Lung (tissue), 12 donors: Measurements from ENCODE around the gene ARID5B. TPM values are rescaled to one million over a fixed set of nuclear protein-coding genes. Genes with fewer than 3 reads are reported as not detected.

ENCODE experiments used
- ATAC-seq: fragments of 200-7000 bp; cut with Tn5 transposase; one replicate; pipeline ENCODE4 v1.9.1; 2020; ENCODE audit warnings: moderate number of reproducible peaks; ENCODE audit not compliant: insufficient read depth, low FRiP score
- DNase-seq, 3 donors: peaks; one replicate each; pipeline ENCODE4 v3.0.0-alpha.2; 2013 to 2017
- H3K27ac ChIP-seq, 2 donors: one replicate each; pipeline ENCODE4 v1.5.1; 2013; ENCODE audit warnings: mild to moderate bottlenecking in 2 of 2, moderate library complexity in 2 of 2, control low read depth in 1 of 2, inconsistent platforms in 1 of 2, low read depth in 1 of 2, low read length in 1 of 2
- H3K27me3 ChIP-seq, 3 donors: one replicate each; pipeline ENCODE4 v1.5.1; 2013; ENCODE audit warnings: low read length in 2 of 3; ENCODE audit not compliant: control insufficient read depth in 3 of 3, insufficient read depth in 3 of 3
- H3K36me3 ChIP-seq, 4 donors: one replicate each; pipeline ENCODE4 v1.5.1; 2013; ENCODE audit warnings: low read length in 4 of 4, mild to moderate bottlenecking in 1 of 4, moderate library complexity in 1 of 4; ENCODE audit not compliant: control insufficient read depth in 4 of 4, insufficient read depth in 4 of 4
- H3K4me1 ChIP-seq, 5 donors: one replicate each; pipeline ENCODE4 v1.5.1; 2013; ENCODE audit warnings: low read length in 5 of 5, mild to moderate bottlenecking in 2 of 5, moderate library complexity in 1 of 5; ENCODE audit not compliant: control insufficient read depth in 5 of 5, insufficient read depth in 5 of 5
- H3K4me3 ChIP-seq: one replicate; pipeline ENCODE4 v1.5.1; 2013; ENCODE audit warnings: mild to moderate bottlenecking, control low read depth, moderate library complexity
- H3K9ac ChIP-seq, 2 donors: one replicate each; pipeline ENCODE4 v1.5.1; 2013; ENCODE audit warnings: low read length in 2 of 2, control low read depth in 1 of 2; ENCODE audit not compliant: insufficient read depth in 1 of 2
- H3K9me3 ChIP-seq, 4 donors: one replicate each; pipeline ENCODE4 v1.5.1; 2013; ENCODE audit warnings: low read length in 3 of 4, mild to moderate bottlenecking in 1 of 4, moderate library complexity in 1 of 4; ENCODE audit not compliant: control insufficient read depth in 4 of 4, insufficient read depth in 3 of 4
- WGBS, 2 donors: extraction: QIAGEN DNeasy Blood & Tissue Kit; methylation state at CpG; one replicate each; pipeline ENCODE4 v1.1.7; 2013; 5-methylcytosine and 5-hydroxymethylcytosine counted together
- polyA plus RNA-seq, 2 donors: library from polyadenylated mRNA; stranded (reverse); fragments of 200-250 nt; gene quantifications; one replicate each; pipeline ENCODE4 v1.2.1, GENCODE V29; 2013
- total RNA-seq, 2 donors: library from RNA; depleted of rRNA in 1 of 2; stranded (reverse); fragments of >200 nt in 1 of 2; gene quantifications; one replicate each; pipeline ENCODE4 v1.2.1, GENCODE V29; 2014 to 2021
- TF ChIP-seq, protein P1 (sequence below): IDR thresholded peaks from 2 replicates; pipeline ENCODE4 v1.5.1; 2012; ENCODE audit warnings: mild to moderate bottlenecking; ENCODE audit errors: control extremely low read depth, extremely low read depth
- donor health status: control.
- donor health status: control.
- donor health status: Bipolar disorder and iron deficiency.
- donor health status: healthy.
- donor health status: DM: yes; HTN: yes; CAD: no.

Gene ARID5B
- total and polyA plus RNA-seq, 4 donors, result 7.8 to 95.3 (median 22.0) TPM

DNA sequence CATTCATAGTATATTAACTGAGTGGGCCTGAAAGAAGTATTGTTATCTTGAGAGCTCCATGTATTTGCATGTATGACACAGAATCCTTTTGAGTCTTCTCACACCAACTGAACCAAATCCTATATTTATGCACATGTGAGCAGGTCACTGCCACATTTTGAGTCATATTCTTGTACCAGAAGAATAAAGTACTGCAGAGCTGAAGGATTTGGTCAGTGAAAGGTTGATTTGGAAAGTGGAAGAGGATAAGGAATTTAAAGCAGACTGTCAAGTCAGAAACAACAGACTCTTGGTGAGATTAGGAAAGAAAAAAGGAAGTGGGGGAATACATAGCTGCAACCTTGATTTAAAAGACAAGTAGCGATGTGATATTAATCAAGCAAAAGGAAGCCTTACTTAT lies 121.8 kb downstream of the ARID5B start:
- Histone ChIP-seq H3K4me1 (peaks cover 0 to 25% (median 9%) of the 10 kb centered on the region in 5 donors), H3K9me3 (no peaks in the 10 kb centered on the region), H3K4me3 (no peak overlapping the region), H3K36me3 (no peaks in the 10 kb centered on the region), H3K27me3 (no peaks in the 10 kb centered on the region), H3K27ac (no peak overlapping the region), H3K9ac (no peak overlapping the region)
- TF ChIP-seq, protein P1, sequence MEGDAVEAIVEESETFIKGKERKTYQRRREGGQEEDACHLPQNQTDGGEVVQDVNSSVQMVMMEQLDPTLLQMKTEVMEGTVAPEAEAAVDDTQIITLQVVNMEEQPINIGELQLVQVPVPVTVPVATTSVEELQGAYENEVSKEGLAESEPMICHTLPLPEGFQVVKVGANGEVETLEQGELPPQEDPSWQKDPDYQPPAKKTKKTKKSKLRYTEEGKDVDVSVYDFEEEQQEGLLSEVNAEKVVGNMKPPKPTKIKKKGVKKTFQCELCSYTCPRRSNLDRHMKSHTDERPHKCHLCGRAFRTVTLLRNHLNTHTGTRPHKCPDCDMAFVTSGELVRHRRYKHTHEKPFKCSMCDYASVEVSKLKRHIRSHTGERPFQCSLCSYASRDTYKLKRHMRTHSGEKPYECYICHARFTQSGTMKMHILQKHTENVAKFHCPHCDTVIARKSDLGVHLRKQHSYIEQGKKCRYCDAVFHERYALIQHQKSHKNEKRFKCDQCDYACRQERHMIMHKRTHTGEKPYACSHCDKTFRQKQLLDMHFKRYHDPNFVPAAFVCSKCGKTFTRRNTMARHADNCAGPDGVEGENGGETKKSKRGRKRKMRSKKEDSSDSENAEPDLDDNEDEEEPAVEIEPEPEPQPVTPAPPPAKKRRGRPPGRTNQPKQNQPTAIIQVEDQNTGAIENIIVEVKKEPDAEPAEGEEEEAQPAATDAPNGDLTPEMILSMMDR, result no peak
- WGBS, 2 donors, result 72 to 87% methylated on average over 1 of the region's 1 CpG
- ATAC-seq (no peak), DNase-seq (no peak)

DNA sequence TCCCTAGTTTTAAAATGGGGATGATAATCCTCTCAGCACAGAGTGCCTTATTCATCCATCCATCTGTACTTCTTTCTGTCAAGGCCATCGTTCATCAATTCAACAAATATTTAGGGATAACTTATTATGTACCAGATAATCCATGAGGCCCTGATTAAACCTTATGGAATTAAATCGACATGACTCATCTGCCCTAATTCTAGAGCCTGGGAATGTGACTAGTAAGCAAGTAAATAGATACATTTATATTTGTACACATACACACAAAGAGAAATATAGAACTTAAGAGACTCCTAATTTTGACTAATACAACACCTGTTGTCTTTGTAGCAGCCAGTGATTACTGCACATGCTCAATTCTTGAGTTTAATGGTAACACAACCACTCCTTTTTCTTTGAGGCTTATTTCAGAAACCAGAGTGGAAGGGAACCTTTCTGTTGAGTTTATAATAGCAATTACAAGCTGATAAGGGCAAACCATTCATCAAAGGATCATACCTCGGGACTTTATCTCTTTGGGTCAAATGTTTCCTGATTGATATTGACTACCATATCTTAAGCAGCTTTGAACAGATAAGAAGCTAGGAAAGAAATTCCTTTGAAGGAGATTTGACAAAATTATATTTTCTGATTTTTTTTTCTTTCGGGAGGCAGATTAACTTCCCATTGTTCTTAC lies 122.7 kb downstream of the ARID5B start:
- Histone ChIP-seq H3K9me3 (no peaks in the 10 kb centered on the region), H3K27me3 (no peaks in the 10 kb centered on the region), H3K4me1 (peaks cover 0 to 17% (median 3%) of the 10 kb centered on the region in 5 donors), H3K27ac (no peak overlapping the region), H3K4me3 (no peak overlapping the region), H3K9ac (no peak overlapping the region), H3K36me3 (no peaks in the 10 kb centered on the region)
- TF ChIP-seq, protein P1, result no peak
- no peak for DNase-seq
- 57 to 63% methylated on average over 4 of the region's 4 CpGs for WGBS, 2 donors
- ATAC-seq, result no peak

DNA sequence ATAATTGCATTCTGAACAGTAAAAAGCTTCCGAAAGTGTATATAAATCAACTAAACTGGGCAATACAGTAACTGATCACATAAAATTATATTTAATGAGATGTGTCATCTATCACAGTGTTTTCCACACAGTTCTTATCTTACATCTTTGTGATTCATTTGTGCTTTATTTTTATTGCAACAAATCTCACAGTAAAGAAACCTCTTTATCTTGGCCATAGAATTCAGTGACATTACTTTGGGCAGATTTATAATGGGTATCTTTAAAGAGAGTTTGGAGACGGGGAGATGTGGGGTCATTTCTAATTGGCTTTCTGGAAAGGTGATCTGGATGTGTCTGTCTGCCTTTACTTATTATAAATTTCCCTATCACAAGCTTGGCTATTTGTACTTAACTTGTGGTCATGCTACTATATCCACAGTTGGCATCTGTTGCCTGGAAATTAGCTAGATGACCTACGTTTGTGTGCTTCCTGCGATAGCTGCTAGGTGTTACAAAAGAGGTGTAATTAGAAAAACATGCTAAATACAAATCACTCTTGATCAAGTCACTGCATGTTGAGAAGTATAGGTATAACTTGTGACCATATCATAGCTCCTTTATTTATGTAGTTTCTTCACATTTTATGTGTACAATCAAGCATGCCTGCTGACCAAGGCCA lies 123.8 kb downstream of the ARID5B start:
- 89% methylated on average over 4 of the region's 4 CpGs for WGBS, 2 donors
- Histone ChIP-seq H3K27ac (no peak overlapping the region), H3K4me1 (peaks cover 0 to 11% (median 2%) of the 10 kb centered on the region in 5 donors), H3K27me3 (no peaks in the 10 kb centered on the region), H3K36me3 (no peaks in the 10 kb centered on the region), H3K9ac (no peak overlapping the region), H3K9me3 (no peaks in the 10 kb centered on the region), H3K4me3 (no peak overlapping the region)
- ATAC-seq, result no peak
- DNase-seq, result no peak
- TF ChIP-seq, protein P1, result no peak
